ENCODE data around the gene DISC1.

DISC1 gene

DNA sequence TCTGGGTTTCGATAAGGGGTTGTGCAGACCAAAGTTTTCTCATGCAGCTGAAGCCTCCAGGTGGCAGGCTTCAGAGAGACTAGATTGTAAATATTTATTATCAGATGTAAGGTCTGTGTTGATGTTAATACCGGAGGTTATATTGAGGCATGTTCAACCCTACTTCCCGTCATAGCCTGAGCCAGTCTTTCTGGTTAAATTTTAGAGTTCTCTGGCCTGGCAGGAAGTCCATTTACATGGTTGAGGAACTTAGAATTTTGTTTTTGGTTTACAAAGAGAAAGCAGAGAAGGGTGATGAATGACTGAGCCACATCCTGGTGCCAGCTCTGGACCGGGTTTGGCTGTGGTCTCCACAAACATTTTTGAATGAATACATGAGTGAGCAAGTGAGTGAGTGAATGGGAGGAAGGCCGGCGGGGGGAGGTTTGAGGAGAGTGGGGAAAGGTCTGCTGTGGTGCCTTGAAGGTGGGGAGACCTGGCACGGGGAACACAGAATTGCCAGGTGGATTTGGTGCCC, 218.5 kb downstream of the DISC1 start:
- DNase-seq (ENCODE audit: low read depth), result no peak
- H3K4me3 ChIP-seq (ENCODE audit: low read depth, low read length), result no peak overlapping the region
- TF ChIP-seq, protein P1, sequence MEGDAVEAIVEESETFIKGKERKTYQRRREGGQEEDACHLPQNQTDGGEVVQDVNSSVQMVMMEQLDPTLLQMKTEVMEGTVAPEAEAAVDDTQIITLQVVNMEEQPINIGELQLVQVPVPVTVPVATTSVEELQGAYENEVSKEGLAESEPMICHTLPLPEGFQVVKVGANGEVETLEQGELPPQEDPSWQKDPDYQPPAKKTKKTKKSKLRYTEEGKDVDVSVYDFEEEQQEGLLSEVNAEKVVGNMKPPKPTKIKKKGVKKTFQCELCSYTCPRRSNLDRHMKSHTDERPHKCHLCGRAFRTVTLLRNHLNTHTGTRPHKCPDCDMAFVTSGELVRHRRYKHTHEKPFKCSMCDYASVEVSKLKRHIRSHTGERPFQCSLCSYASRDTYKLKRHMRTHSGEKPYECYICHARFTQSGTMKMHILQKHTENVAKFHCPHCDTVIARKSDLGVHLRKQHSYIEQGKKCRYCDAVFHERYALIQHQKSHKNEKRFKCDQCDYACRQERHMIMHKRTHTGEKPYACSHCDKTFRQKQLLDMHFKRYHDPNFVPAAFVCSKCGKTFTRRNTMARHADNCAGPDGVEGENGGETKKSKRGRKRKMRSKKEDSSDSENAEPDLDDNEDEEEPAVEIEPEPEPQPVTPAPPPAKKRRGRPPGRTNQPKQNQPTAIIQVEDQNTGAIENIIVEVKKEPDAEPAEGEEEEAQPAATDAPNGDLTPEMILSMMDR (IDR thresholded peaks at IDR 0.05; ENCODE audit: low read depth, low read length), result no peak
- TF ChIP-seq POLR2A (IDR thresholded peaks at IDR 0.05; ENCODE audit: extremely low read depth, insufficient read length) (no peak), MYC (IDR thresholded peaks at IDR 0.05; ENCODE audit: low read depth, low read length) (no peak)
- TF ChIP-seq, protein P2, sequence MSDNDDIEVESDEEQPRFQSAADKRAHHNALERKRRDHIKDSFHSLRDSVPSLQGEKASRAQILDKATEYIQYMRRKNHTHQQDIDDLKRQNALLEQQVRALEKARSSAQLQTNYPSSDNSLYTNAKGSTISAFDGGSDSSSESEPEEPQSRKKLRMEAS (IDR thresholded peaks at IDR 0.05; ENCODE audit: low read depth, low read length), result no peak

DNA sequence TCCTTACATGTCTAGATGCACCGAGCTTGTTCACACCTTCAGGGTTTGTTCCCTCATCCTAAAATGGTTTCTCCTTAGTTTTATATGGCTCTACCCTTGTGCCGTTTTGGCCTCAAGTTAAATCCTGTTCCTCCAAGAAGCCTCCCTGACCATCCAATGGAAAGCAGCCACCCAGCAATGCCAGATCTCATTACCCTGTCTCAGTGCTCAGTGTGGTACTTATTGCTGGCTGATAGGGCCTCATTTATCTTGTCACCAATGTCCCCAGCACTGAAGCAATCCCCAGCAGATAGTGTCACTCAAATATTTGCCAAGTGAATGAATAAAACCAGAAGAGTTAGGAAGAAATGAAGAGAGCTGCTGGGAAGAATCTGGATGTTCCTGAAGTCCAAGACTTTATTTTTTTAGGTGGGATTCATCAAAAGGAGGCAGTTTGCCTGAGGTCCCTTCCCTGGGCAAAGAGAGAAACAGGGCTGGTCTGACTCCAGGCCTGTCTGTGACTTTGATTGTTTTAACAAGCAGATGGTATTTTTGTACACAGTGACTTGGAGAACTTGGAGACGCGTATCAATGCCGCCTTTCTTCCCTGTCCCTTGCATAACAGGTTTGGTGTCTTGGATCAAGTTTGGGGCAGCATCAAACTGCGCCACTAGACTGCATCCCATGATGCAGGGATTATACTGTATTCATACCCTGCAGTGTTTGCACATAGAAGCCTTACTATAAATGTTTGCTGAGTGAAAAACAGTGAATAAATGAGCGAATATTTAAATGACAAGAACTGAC, 221.2 kb downstream of the DISC1 start:
- TF ChIP-seq MYC (IDR thresholded peaks at IDR 0.05; ENCODE audit: low read depth, low read length), result no peak
- no peak for TF ChIP-seq POLR2A (IDR thresholded peaks at IDR 0.05; ENCODE audit: extremely low read depth, insufficient read length)
- H3K4me3 ChIP-seq (ENCODE audit: low read depth, low read length), result no peak overlapping the region
- no peak for DNase-seq (ENCODE audit: low read depth)

DNA sequence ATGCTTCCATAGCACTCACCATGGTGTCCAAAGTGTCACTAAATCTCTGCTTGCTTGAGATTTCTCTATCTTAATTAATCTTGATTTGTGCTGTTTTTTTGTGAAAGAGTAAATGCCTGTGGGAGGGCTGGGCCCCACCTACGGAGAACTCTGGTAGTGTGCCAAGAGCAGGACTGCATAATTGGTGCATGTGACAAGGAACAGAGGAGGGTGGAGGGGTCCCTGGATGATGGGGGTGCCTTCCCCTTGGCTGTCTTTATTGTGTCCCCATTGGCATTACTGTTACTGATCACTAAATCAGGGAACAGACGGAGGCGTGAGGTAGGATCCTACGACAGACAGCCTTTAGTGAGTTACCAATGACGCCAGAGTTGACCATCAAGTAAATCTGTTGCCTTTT, 223.4 kb downstream of the DISC1 start:
- TF ChIP-seq POLR2A (IDR thresholded peaks at IDR 0.05; ENCODE audit: extremely low read depth, insufficient read length) (no peak), MYC (IDR thresholded peaks at IDR 0.05; ENCODE audit: low read depth, low read length) (no peak)
- TF ChIP-seq, protein P1 (IDR thresholded peaks at IDR 0.05; ENCODE audit: low read depth, low read length), result no peak
- DNase-seq (ENCODE audit: low read depth), result no peak
- no peak overlapping the region for H3K4me3 ChIP-seq (ENCODE audit: low read depth, low read length)

DNA sequence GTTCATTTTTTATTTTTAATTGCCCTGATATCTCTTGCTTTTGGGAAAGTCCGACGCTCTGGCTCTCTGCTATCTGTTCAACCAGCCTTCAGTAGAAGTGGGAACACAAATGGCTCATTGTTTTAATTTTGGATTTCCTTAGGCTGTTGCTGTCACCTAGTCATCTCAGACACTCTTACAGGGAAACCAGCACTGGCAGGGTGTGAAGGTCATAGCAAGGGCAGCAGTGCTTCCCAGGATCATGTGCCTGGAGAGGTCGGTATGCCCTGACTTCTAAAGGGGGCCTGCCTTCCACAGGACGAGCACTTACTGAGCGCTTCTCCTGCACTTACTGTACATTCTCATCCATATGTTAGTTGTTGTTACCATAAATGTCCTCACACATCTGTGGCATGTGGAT, 224.2 kb downstream of the DISC1 start:
- DNase-seq (ENCODE audit: low read depth), result no peak
- no peak overlapping the region for H3K4me3 ChIP-seq (ENCODE audit: low read depth, low read length)
- TF ChIP-seq, protein P1 (IDR thresholded peaks at IDR 0.05; ENCODE audit: low read depth, low read length), result no peak
- TF ChIP-seq, protein P2 (IDR thresholded peaks at IDR 0.05; ENCODE audit: low read depth, low read length), result no peak
- no peak for TF ChIP-seq MYC (IDR thresholded peaks at IDR 0.05; ENCODE audit: low read depth, low read length)
- TF ChIP-seq POLR2A (IDR thresholded peaks at IDR 0.05; ENCODE audit: extremely low read depth, insufficient read length), result no peak

DNA sequence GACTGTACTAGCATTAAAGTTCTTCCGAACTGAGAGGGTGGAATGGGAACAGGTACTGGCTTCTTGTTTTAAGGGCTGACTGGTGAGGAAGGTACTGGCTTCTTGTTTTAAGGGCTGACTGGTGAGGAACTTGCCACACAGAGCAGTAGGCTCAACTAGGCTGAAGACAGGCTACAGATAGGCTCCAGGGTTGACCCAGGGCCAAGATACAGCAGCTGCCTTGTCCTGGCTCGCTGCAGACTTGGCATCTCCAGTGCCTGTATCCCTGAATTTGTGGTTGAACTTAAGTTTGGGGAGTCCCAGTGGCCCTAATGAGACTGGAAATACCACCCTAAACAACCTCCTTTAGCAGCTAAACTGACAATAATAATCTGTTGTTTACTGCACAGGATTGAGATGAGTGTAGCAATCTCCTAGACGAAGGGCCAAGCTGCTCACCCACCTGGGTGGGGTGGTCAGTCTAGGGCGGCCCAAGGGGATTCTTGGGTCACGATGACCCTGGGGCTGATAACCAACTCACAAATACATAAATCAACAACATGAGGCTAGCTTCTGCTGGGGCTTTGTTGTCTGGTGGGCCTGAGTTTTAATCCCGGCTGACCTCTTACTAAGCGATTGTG, 227.1 kb downstream of the DISC1 start:
- no peak for TF ChIP-seq POLR2A (IDR thresholded peaks at IDR 0.05; ENCODE audit: extremely low read depth, insufficient read length)
- no peak for TF ChIP-seq MYC (IDR thresholded peaks at IDR 0.05; ENCODE audit: low read depth, low read length)
- TF ChIP-seq, protein P1 (IDR thresholded peaks at IDR 0.05; ENCODE audit: low read depth, low read length), result no peak
- TF ChIP-seq, protein P2 (IDR thresholded peaks at IDR 0.05; ENCODE audit: low read depth, low read length), result no peak
- H3K4me3 ChIP-seq (ENCODE audit: low read depth, low read length), result no peak overlapping the region
- no peak for DNase-seq (ENCODE audit: low read depth)

DNA sequence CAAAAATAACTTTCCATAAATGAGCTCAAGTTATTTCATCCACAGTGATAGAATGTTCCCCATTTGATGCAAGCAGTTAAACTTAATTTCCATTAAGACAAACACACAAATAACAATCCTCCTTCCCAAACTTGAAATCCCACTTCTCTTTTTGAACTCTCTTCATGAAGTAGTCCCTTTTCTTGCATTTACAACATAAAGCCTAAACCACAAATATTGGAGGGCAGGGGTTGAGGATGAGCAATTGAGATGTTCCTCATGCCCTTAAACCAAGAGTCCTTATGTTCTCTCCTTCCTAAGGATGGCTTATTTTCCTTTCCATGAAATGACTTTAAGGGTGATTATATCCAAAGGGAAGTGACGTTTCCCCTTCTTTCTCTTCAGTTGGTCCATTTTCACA, 228.8 kb downstream of the DISC1 start:
- no peak overlapping the region for H3K4me3 ChIP-seq (ENCODE audit: low read depth, low read length)
- no peak for DNase-seq (ENCODE audit: low read depth)
- no peak for TF ChIP-seq POLR2A (IDR thresholded peaks at IDR 0.05; ENCODE audit: extremely low read depth, insufficient read length)

Data from NB4 (cell line).